Measurements from ENCODE around the gene CETP. TPM values are rescaled to one million over a fixed set of nuclear protein-coding genes. Genes with fewer than 3 reads are reported as not detected.

The CETP gene
- total RNA-seq, 1 donor = not detected

GRCh38 chr16:56975714-56976113 lies 14.0 kb downstream of the CETP start:
- no peak overlapping the region for H3K4me3 ChIP-seq (ENCODE audit: low read depth, low read length)
- no peak for DNase-seq (ENCODE audit: low read depth)
- no peak for TF ChIP-seq CTCF (IDR thresholded peaks at IDR 0.05; ENCODE audit: insufficient read depth, low read depth, low read length)

- TF ChIP-seq CTCF (IDR thresholded peaks at IDR 0.05; ENCODE audit: insufficient read depth, low read depth, low read length) = no peak
- no peak for DNase-seq (ENCODE audit: low read depth)
- no peak overlapping the region for H3K4me3 ChIP-seq (ENCODE audit: low read depth, low read length)
These were observed 15.5 kb downstream of the CETP start for GRCh38 chr16:56977216-56977615.

- no peak for TF ChIP-seq CTCF (IDR thresholded peaks at IDR 0.05; ENCODE audit: insufficient read depth, low read depth, low read length)
These were observed 16.2 kb downstream of the CETP start for GRCh38 chr16:56977823-56978430.

GRCh38 chr16:56980201-56980535 lies 18.4 kb downstream of the CETP start:
- no peak for TF ChIP-seq CTCF (IDR thresholded peaks at IDR 0.05; ENCODE audit: insufficient read depth, low read depth, low read length)
- no peak overlapping the region for H3K4me3 ChIP-seq (ENCODE audit: low read depth, low read length)
- no peak for DNase-seq (ENCODE audit: low read depth)

More at GRCh38 chr16:56977823-56978430, 16.2 kb downstream of the CETP start:
- DNase-seq (ENCODE audit: low read depth) = no peak
- H3K4me3 ChIP-seq (ENCODE audit: low read depth, low read length) = no peak overlapping the region

GRCh38 chr16:56980792-56981724 lies 19.3 kb downstream of the CETP start:
- H3K4me3 ChIP-seq (ENCODE audit: low read depth, low read length) = no peak overlapping the region
- DNase-seq (ENCODE audit: low read depth) = no peak
- TF ChIP-seq CTCF (IDR thresholded peaks at IDR 0.05; ENCODE audit: insufficient read depth, low read depth, low read length) = no peak

GRCh38 chr16:56981729-56982271 lies 20.1 kb downstream of the CETP start:
- no peak for TF ChIP-seq CTCF (IDR thresholded peaks at IDR 0.05; ENCODE audit: insufficient read depth, low read depth, low read length)
- no peak overlapping the region for H3K4me3 ChIP-seq (ENCODE audit: low read depth, low read length)
- DNase-seq (ENCODE audit: low read depth) = no peak

Measured in fibroblast of villous mesenchyme (primary cell).